SH-SY5Y (cell line): ENCODE results near the gene KCNIP4.

Experiments
- GATA2 ChIP-seq: IDR thresholded peaks from 2 replicates; pipeline ENCODE4 v1.6.1; 2011; ENCODE audit warnings: mild to moderate bottlenecking, low read depth, low read length
- GATA3 ChIP-seq: IDR thresholded peaks from 2 replicates; pipeline ENCODE4 v1.6.1; 2011; ENCODE audit warnings: low read depth, mild to moderate bottlenecking, low read length, moderate library complexity

DNA sequence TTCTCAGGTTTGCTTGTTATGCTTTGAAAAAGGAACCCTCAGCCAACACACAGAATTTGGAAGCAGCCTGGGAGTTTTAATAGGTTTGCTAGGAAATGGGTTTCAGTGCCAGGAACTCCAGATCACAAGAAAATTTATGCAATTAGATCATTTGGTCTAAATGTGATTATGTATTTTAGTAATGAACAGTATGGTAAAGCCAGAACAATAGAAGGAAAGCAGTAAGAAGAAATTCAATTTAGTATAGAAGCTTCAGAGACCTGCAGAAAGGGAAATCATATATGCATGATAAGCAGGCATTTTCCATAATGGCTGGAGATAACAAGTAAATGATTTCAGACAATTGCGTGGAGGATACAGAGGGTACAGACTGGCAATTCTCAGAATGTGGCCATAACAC, 184.7 kb downstream of the KCNIP4 start:
- peak; percentile 20; the same call in 1 of the 2 replicates for TF ChIP-seq GATA2
- TF ChIP-seq GATA3, result peak; percentile 53; the same call in 1 of the 2 replicates
